Endothelial cell of umbilical vein (primary cell): Measurements from ENCODE around the gene ATP1A4. TPM values are rescaled to one million over a fixed set of nuclear protein-coding genes. Genes with fewer than 3 reads are reported as not detected.

Experiments used
- BruUV-seq: library from RNA; stranded (reverse); fragments of 400-500 nt; replicated peaks from 2 replicates; lab custom pipeline; 2021; lab: Mats Ljungman, UMichigan
- CTCF ChIA-PET: fragments of 300-600, 350-600 bp; sonication (Branson Sonifier 250); formaldehyde crosslinking; loops from one replicate; lab custom pipeline; 2021; ENCODE audit warnings: antibody characterized with exemption, inconsistent platforms; lab: Charles Lee
- POLR2A ChIA-PET: fragments of 300-600, 350-600 bp; sonication (Branson Sonifier 250); formaldehyde crosslinking; loops from one replicate; lab custom pipeline; 2021; ENCODE audit warnings: antibody characterized with exemption, inconsistent platforms; lab: Charles Lee
- DNase-seq: peaks from one replicate; pipeline ENCODE4 v3.0.0-alpha.2; 2011; ENCODE audit warnings: low read depth, low spot score
- FAIRE-seq: peaks from 2 replicates; lab custom pipeline; 2011; peaks lifted over from hg19 to GRCh38; lab: Jason Lieb, UNC
- H2AFZ ChIP-seq: 2 replicates; pipeline ENCODE4 v1.6.0; 2012; ENCODE audit warnings: low read depth, low read length, control low read depth, inconsistent platforms
- H3K27ac ChIP-seq: 2 replicates; pipeline ENCODE4 v1.5.1; 2011; ENCODE audit warnings: low read depth, mild to moderate bottlenecking, control low read depth, low read length, moderate library complexity; ENCODE audit not compliant: insufficient read depth
- H3K27me3 ChIP-seq, 2 experiments: 2 replicates each; pipeline versions ENCODE4 v1.6.0 to v1.6.1; 2011; ENCODE audit warnings: low read length in 2 of 2, mixed read lengths in 1 of 2; ENCODE audit not compliant: control insufficient read depth in 2 of 2, insufficient read depth in 2 of 2
- H3K36me3 ChIP-seq, 2 experiments: 2 replicates in 1 of 2; 3 replicates in 1 of 2; pipeline ENCODE4 v1.5.1; 2011; ENCODE audit warnings: low read length in 2 of 2, mild to moderate bottlenecking in 1 of 2, moderate library complexity in 1 of 2; ENCODE audit not compliant: control insufficient read depth in 2 of 2, insufficient read depth in 2 of 2; ENCODE audit errors: extremely low read depth in 1 of 2
- H3K4me1 ChIP-seq: 3 replicates; pipeline ENCODE4 v1.5.1; 2011; ENCODE audit warnings: mild to moderate bottlenecking, low read length; ENCODE audit not compliant: control insufficient read depth, insufficient read depth; ENCODE audit errors: extremely low read depth
- H3K4me2 ChIP-seq: 2 replicates; pipeline ENCODE4 v1.6.1; 2011; ENCODE audit warnings: low read length, control low read depth, mixed read lengths; ENCODE audit not compliant: insufficient read depth
- H3K4me3 ChIP-seq, 3 experiments: fragments of 200-600 bp in 1 of 3; sonication (generic), shearing (Covaris generic) in 1 of 3; replicated peaks in 1 of 3; 2 replicates each; pipeline ENCODE4 v1.5.1; 2011 to 2016; ENCODE audit warnings: control low read depth in 3 of 3, low read length in 3 of 3, mild to moderate bottlenecking in 2 of 3, inconsistent platforms in 1 of 3, low read depth in 1 of 3, moderate library complexity in 1 of 3; ENCODE audit not compliant: insufficient read depth in 1 of 3
- H3K79me2 ChIP-seq: 2 replicates; pipeline ENCODE4 v1.6.0; 2012; ENCODE audit warnings: low read length, inconsistent platforms; ENCODE audit not compliant: control insufficient read depth, insufficient read depth
- H3K9ac ChIP-seq: replicated peaks from 2 replicates; pipeline ENCODE3; 2011; ENCODE audit warnings: low read length, control low read depth; ENCODE audit not compliant: insufficient read depth; ENCODE audit errors: extremely low read depth
- H3K9me1 ChIP-seq: replicated peaks from 3 replicates; pipeline ENCODE4 v1.6.0; 2011; ENCODE audit warnings: mild to moderate bottlenecking, low read length; ENCODE audit not compliant: control insufficient read depth, insufficient read depth; ENCODE audit errors: extremely low read depth
- H3K9me3 ChIP-seq: replicated peaks from 2 replicates; pipeline ENCODE4 v1.5.1; 2012; ENCODE audit warnings: low read length, inconsistent platforms; ENCODE audit not compliant: control insufficient read depth, insufficient read depth
- H4K20me1 ChIP-seq: replicated peaks from 2 replicates; pipeline ENCODE3; 2011; ENCODE audit warnings: mild to moderate bottlenecking, low read length; ENCODE audit not compliant: control insufficient read depth, insufficient read depth; ENCODE audit errors: extremely low read depth
- JUN ChIP-seq: IDR thresholded peaks from 2 replicates; pipeline ENCODE4 v1.6.1; 2011; ENCODE audit warnings: borderline replicate concordance, low read depth; ENCODE audit not compliant: insufficient read length, insufficient read depth
- MAX ChIP-seq: IDR thresholded peaks from 2 replicates; pipeline ENCODE4 v1.6.1; 2011; ENCODE audit not compliant: insufficient read depth, insufficient read length
- POLR2A ChIP-seq: IDR thresholded peaks from 2 replicates; pipeline ENCODE4 v1.6.1; 2012; ENCODE audit warnings: low read depth, mild to moderate bottlenecking, control low read depth, low read length
- POLR2AphosphoS5 ChIP-seq: IDR thresholded peaks from 2 replicates; pipeline ENCODE4 v1.6.1; 2012; ENCODE audit warnings: low read depth, mild to moderate bottlenecking, control low read depth, low read length, moderate library complexity; ENCODE audit not compliant: insufficient read depth
- dilution Hi-C: fragments of 300-500 bp; cut with MboI; formaldehyde crosslinking; loops from one replicate; pipeline ENCODE4 v1.15.0; 2019; ENCODE audit warnings: low sequenced_read_pairs; ENCODE audit not compliant: extremely low pct_ligation_motif_present
- intact Hi-C: fragments of 100-400 bp; cut with micrococcal nuclease; formaldehyde crosslinking; loops from one replicate; pipeline ENCODE4 v1.10.0; 2022
- polyA plus RNA-seq, 4 experiments: library from polyadenylated mRNA; depleted of rRNA in 3 of 4; stranded (reverse) in 3 of 4; unstranded in 1 of 4; fragments of >200 nt; gene quantifications; 2 replicates each; pipeline versions ENCODE4 v1.2.1 to v1.2.3, GENCODE V29; 2011 to 2012; ENCODE audit warnings: missing spikeins in 1 of 4
- total RNA-seq: library from RNA; stranded (reverse); gene quantifications from 2 replicates; pipeline ENCODE4 v1.2.3, GENCODE V29; 2021

ATP1A4 gene
- total and polyA plus RNA-seq, 2 donors (not counting 3 experiments of a cell fraction or from before 2014, with no cell fraction given), result not detected

GRCh38 chr1:160194737-160195059 is 43.3 kb downstream of the ATP1A4 start:
- Histone ChIP-seq H3K9ac (no peak overlapping the region), H3K4me3 (no peak overlapping the region), H3K9me1 (no peaks in the 10 kb centered on the region), H3K27ac (no peak overlapping the region), H3K4me2 (no peak overlapping the region), H2AFZ (no peak overlapping the region), H3K4me1 (peaks cover 2% of the 10 kb centered on the region), H3K36me3 (no peaks in the 10 kb centered on the region), H3K79me2 (no peaks in the 10 kb centered on the region), H4K20me1 (no peaks in the 10 kb centered on the region), H3K27me3 (peaks cover 0 to 3% of the 10 kb centered on the region in 2 experiments), H3K9me3 (no peaks in the 10 kb centered on the region)
- no TSS peak for BruUV-seq
- DNase-seq, result no peak
- intact Hi-C loops (no loop called here), dilution Hi-C loops (no loop called here)
- no peak for FAIRE-seq
- CTCF ChIA-PET, result interaction anchor here (4.8 to 5.0 kb wide), 2 partner anchors 25 to 97 kb away, joined by 26 to 34 read pairs; no protein-coding TSS in a partner anchor
- no peak for TF ChIP-seq POLR2A
- POLR2A ChIA-PET, result no interaction called here

- dilution Hi-C loops, result no loop called here
- no peak for DNase-seq
- no peaks in the 10 kb centered on the region for H3K4me1 ChIP-seq
- no peak for FAIRE-seq
- H2AFZ ChIP-seq, result no peak overlapping the region
- no peaks in the 10 kb centered on the region for H3K9me1 ChIP-seq
- peaks cover 0 to 3% of the 10 kb centered on the region in 2 experiments for H3K27me3 ChIP-seq
- TF ChIP-seq MAX, result no peak
- no peak for TF ChIP-seq JUN
- no peak for TF ChIP-seq POLR2AphosphoS5
- no peak overlapping the region for H3K27ac ChIP-seq
- intact Hi-C loops, result no loop called here
- no peaks in the 10 kb centered on the region for H3K9me3 ChIP-seq
- ChIA-PET CTCF (interaction anchor here (1.1 to 5.0 kb wide), 3 partner anchors 24 to 96 kb away, joined by 5 to 34 read pairs (median 26); no protein-coding TSS in a partner anchor), POLR2A (no interaction called here)
- H3K9ac ChIP-seq, result no peak overlapping the region
- no peak overlapping the region for H3K4me2 ChIP-seq
- no peak overlapping the region for H3K4me3 ChIP-seq
- BruUV-seq, result no TSS peak
- no peaks in the 10 kb centered on the region for H3K36me3 ChIP-seq
- H4K20me1 ChIP-seq, result no peaks in the 10 kb centered on the region
- H3K79me2 ChIP-seq, result no peaks in the 10 kb centered on the region
Observed at GRCh38 chr1:160196143-160196542, 44.7 kb downstream of the ATP1A4 start.
